HEK293 (cell line): Measurements from ENCODE around the gene CFAP47.

Experiments used
- CTCF ChIA-PET: fragments of 350-600 bp; formaldehyde crosslinking; extraction: SDS; loops from one replicate; lab custom pipeline; 2021; ENCODE audit warnings: antibody characterized with exemption; lab: Yijun Ruan, JAX
- POLR2A ChIA-PET: fragments of 300-600 bp; formaldehyde crosslinking; extraction: SDS; loops from one replicate; lab custom pipeline; 2020; ENCODE audit warnings: antibody characterized with exemption, inconsistent platforms; lab: Yijun Ruan, JAX
- H3K27ac ChIP-seq: fragments of 200-500 bp; sonication (Bioruptor generic); 2 replicates; pipeline ENCODE4 v1.5.1; 2014; ENCODE audit warnings: low read depth, low read length, control low read depth, inconsistent platforms; ENCODE audit errors: extremely low read depth
- H3K36me3 ChIP-seq, 2 experiments: fragments of 200-500 bp in 1 of 2; sonication (Bioruptor generic) in 1 of 2; 1 replicate in 1 of 2; 2 replicates in 1 of 2; pipeline ENCODE4 v1.5.1; 2014 to 2017; ENCODE audit warnings: inconsistent platforms in 2 of 2, low read length in 2 of 2; ENCODE audit not compliant: control insufficient read depth in 2 of 2, insufficient read depth in 1 of 2
- H3K4me1 ChIP-seq: fragments of 200-500 bp; sonication (Bioruptor generic); 2 replicates; pipeline ENCODE4 v1.5.1; 2014; ENCODE audit warnings: mild to moderate bottlenecking, low read length, inconsistent platforms; ENCODE audit not compliant: control insufficient read depth, insufficient read depth
- H3K4me3 ChIP-seq: 2 replicates; pipeline ENCODE4 v1.5.1; 2011; ENCODE audit warnings: low read depth, mild to moderate bottlenecking, control low read depth, low read length, moderate library complexity
- H3K9me3 ChIP-seq: fragments of 200-500 bp; sonication (Bioruptor generic); 2 replicates; pipeline ENCODE4 v1.5.1; 2014; ENCODE audit warnings: low read depth, low read length, inconsistent platforms; ENCODE audit not compliant: control insufficient read depth, insufficient read depth
- HOXA7 ChIP-seq: sonication (generic); formaldehyde crosslinking; IDR thresholded peaks from 2 replicates; pipeline ENCODE4 v1.8.1; 2022; ENCODE audit warnings: missing genetic modification reagents, borderline replicate concordance
- PBX3 ChIP-seq: sonication (generic); formaldehyde crosslinking; IDR thresholded peaks from 2 replicates; pipeline ENCODE4 v1.8.1; 2022; ENCODE audit warnings: mild to moderate bottlenecking, moderate library complexity, missing genetic modification reagents
- PRDM1 ChIP-seq: fragments of 450-650 bp; formaldehyde crosslinking; IDR thresholded peaks from 2 replicates; pipeline ENCODE4; 2016; ENCODE audit warnings: missing biosample characterization, missing genetic modification characterization
- SP7 ChIP-seq: fragments of 450-650 bp; formaldehyde crosslinking; IDR thresholded peaks from 2 replicates; pipeline ENCODE4 v1.5.1; 2016; ENCODE audit warnings: missing biosample characterization, missing genetic modification characterization
- TRIM28 ChIP-seq: IDR thresholded peaks from 2 replicates; pipeline ENCODE4 v1.6.1; 2011; ENCODE audit warnings: low read length, control low read depth, borderline replicate concordance
- ZNF112 ChIP-seq: fragments of 450-650 bp; formaldehyde crosslinking; IDR thresholded peaks from 2 replicates; pipeline ENCODE4 v1.5.0; 2017; ENCODE audit warnings: missing biosample characterization, missing genetic modification characterization
- ZNF138 ChIP-seq: fragments of 450-650 bp; formaldehyde crosslinking; IDR thresholded peaks from 2 replicates; pipeline ENCODE4 v1.5.1; 2016; ENCODE audit warnings: missing biosample characterization, missing genetic modification characterization, borderline replicate concordance
- ZNF184 ChIP-seq: fragments of 450-650 bp; IDR thresholded peaks from 2 replicates; pipeline ENCODE4 v1.5.1; 2018; ENCODE audit warnings: missing biosample characterization, mild to moderate bottlenecking, missing genetic modification characterization
- ZNF19 ChIP-seq: fragments of 450-650 bp; formaldehyde crosslinking; IDR thresholded peaks from 2 replicates; pipeline ENCODE4; 2016; ENCODE audit warnings: missing biosample characterization, missing genetic modification characterization, low read depth
- ZNF248 ChIP-seq: fragments of 450-650 bp; formaldehyde crosslinking; IDR thresholded peaks from 2 replicates; pipeline ENCODE4 v1.5.1; 2017; ENCODE audit warnings: missing biosample characterization, missing genetic modification characterization
- ZNF26 ChIP-seq: fragments of 450-650 bp; formaldehyde crosslinking; IDR thresholded peaks from 2 replicates; pipeline ENCODE4 v1.5.1; 2016; ENCODE audit warnings: missing biosample characterization, missing genetic modification characterization
- ZNF280D ChIP-seq: fragments of 450-650 bp; formaldehyde crosslinking; IDR thresholded peaks from 2 replicates; pipeline ENCODE4 v1.5.1; 2016; ENCODE audit warnings: missing biosample characterization, missing genetic modification characterization
- ZNF426 ChIP-seq: fragments of 450-650 bp; formaldehyde crosslinking; IDR thresholded peaks from 2 replicates; pipeline ENCODE4 v1.5.1; 2017; ENCODE audit warnings: missing biosample characterization, missing genetic modification characterization, mild to moderate bottlenecking, inconsistent platforms, moderate library complexity
- ZNF48 ChIP-seq: fragments of 450-650 bp; formaldehyde crosslinking; IDR thresholded peaks from 2 replicates; pipeline ENCODE4 v1.5.1; 2016; ENCODE audit warnings: missing biosample characterization, missing genetic modification characterization
- ZNF561 ChIP-seq: fragments of 450-650 bp; IDR thresholded peaks from 2 replicates; pipeline ENCODE4 v1.5.1; 2018; ENCODE audit warnings: missing biosample characterization, missing genetic modification characterization, borderline replicate concordance
- ZNF654 ChIP-seq: fragments of 450-650 bp; formaldehyde crosslinking; IDR thresholded peaks from 2 replicates; pipeline ENCODE4 v1.5.1; 2016; ENCODE audit warnings: low read depth, missing biosample characterization, missing genetic modification characterization
- ZNF677 ChIP-seq: fragments of 450-650 bp; IDR thresholded peaks from 2 replicates; pipeline ENCODE4 v1.5.0; 2018; ENCODE audit warnings: missing biosample characterization, mild to moderate bottlenecking, missing genetic modification characterization, moderate library complexity
- ZNF76 ChIP-seq: fragments of 450-650 bp; formaldehyde crosslinking; IDR thresholded peaks from 2 replicates; pipeline ENCODE4; 2016; ENCODE audit warnings: low read depth, missing biosample characterization, missing genetic modification characterization, borderline replicate concordance
- ZNF776 ChIP-seq: fragments of 450-650 bp; formaldehyde crosslinking; IDR thresholded peaks from 2 replicates; pipeline ENCODE4 v1.5.0; 2017; ENCODE audit warnings: missing biosample characterization, missing genetic modification characterization, borderline replicate concordance
- ZNF792 ChIP-seq: fragments of 450-650 bp; formaldehyde crosslinking; IDR thresholded peaks from 2 replicates; pipeline ENCODE4 v1.5.1; 2016; ENCODE audit warnings: missing biosample characterization, missing genetic modification characterization
- ZNF837 ChIP-seq: fragments of 450-650 bp; formaldehyde crosslinking; IDR thresholded peaks from 2 replicates; pipeline ENCODE4 v1.5.1; 2016; ENCODE audit warnings: missing biosample characterization, missing genetic modification characterization
- ZSCAN4 ChIP-seq: fragments of 450-650 bp; formaldehyde crosslinking; IDR thresholded peaks from 2 replicates; pipeline ENCODE4 v1.5.1; 2017; ENCODE audit warnings: missing biosample characterization, missing genetic modification characterization
- ZSCAN5A ChIP-seq: fragments of 450-650 bp; formaldehyde crosslinking; IDR thresholded peaks from 2 replicates; pipeline ENCODE4 v1.5.1; 2016; ENCODE audit warnings: missing biosample characterization, missing genetic modification characterization

The CFAP47 gene

GRCh38 chrX:36159254-36159653 lies 239.7 kb downstream of the CFAP47 start:
- Histone ChIP-seq H3K9me3 (no peaks in the 10 kb centered on the region), H3K27ac (no peak overlapping the region), H3K36me3 (no peaks in the 10 kb centered on the region), H3K4me1 (no peaks in the 10 kb centered on the region), H3K4me3 (no peak overlapping the region)
- CTCF ChIA-PET, result no interaction called here
- POLR2A ChIA-PET, result no interaction called here
- TF ChIP-seq ZNF837 (no peak), SP7 (no peak), ZNF48 (tag by site-specific recombination) (no peak), TRIM28 (no peak), ZNF561 (tag by site-specific recombination) (no peak), ZNF776 (tag by site-specific recombination) (no peak), PBX3 (CRISPR knock-in tag) (no peak), ZNF280D (tag by site-specific recombination) (no peak), ZNF248 (tag by site-specific recombination) (no peak), ZNF76 (tag by site-specific recombination) (no peak), ZSCAN5A (tag by site-specific recombination) (no peak)
- TF ChIP-seq, all 188 proteins: peak for 0

GRCh38 chrX:36160081-36160480 lies 240.5 kb downstream of the CFAP47 start:
- no peak overlapping the region for H3K4me3 ChIP-seq
- ChIA-PET POLR2A (no interaction called here), CTCF (no interaction called here)
- no peaks in the 10 kb centered on the region for H3K36me3 ChIP-seq
- H3K27ac ChIP-seq, result no peak overlapping the region
- TF ChIP-seq ZNF19 (no peak), ZNF426 (tag by site-specific recombination) (no peak), ZNF654 (tag by site-specific recombination) (no peak), PRDM1 (tag by site-specific recombination) (no peak)
- TF ChIP-seq, all 188 proteins: peak for 0
- H3K9me3 ChIP-seq, result no peaks in the 10 kb centered on the region
- no peaks in the 10 kb centered on the region for H3K4me1 ChIP-seq

GRCh38 chrX:36198575-36198974 lies 279.0 kb downstream of the CFAP47 start:
- H3K4me3 ChIP-seq, result no peak overlapping the region
- H3K36me3 ChIP-seq, result no peaks in the 10 kb centered on the region
- H3K27ac ChIP-seq, result no peak overlapping the region
- H3K9me3 ChIP-seq, result no peaks in the 10 kb centered on the region
- H3K4me1 ChIP-seq, result no peaks in the 10 kb centered on the region
- POLR2A ChIA-PET, result no interaction called here
- CTCF ChIA-PET, result interaction anchor here (0.7 kb wide), 1 partner anchor 361 kb away, joined by 3 read pairs; no protein-coding TSS in a partner anchor
- TF ChIP-seq ZNF112 (tag by site-specific recombination) (no peak), ZNF561 (tag by site-specific recombination) (no peak), ZNF26 (tag by site-specific recombination) (no peak), ZNF792 (tag by site-specific recombination) (no peak), ZSCAN4 (tag by site-specific recombination) (no peak), ZNF138 (no peak), ZNF677 (tag by site-specific recombination) (no peak), ZNF184 (tag by site-specific recombination) (no peak), HOXA7 (CRISPR knock-in tag) (no peak)
